Smooth muscle cell of trachea (primary cell): ENCODE results near the gene CHL1. TPM values are rescaled to one million over a fixed set of nuclear protein-coding genes. Genes with fewer than 3 reads are reported as not detected.

Experiments used
- total RNA-seq: library from RNA; depleted of rRNA; stranded (reverse); fragments of >200 nt; gene quantifications from 2 replicates; pipeline ENCODE4 v1.2.1, GENCODE V29; 2014

CHL1 gene
- 3.3 and 8.9 TPM in 2 replicates for total RNA-seq

GRCh38 chr3:196311-197148, at the start of gene CHL1:
CHL1 (plus strand) TSS chr3:196763; CDS start chr3:319777, 123,014 bp downstream.

